Measurements from ENCODE around the gene AMBN.

AMBN gene, protein sequence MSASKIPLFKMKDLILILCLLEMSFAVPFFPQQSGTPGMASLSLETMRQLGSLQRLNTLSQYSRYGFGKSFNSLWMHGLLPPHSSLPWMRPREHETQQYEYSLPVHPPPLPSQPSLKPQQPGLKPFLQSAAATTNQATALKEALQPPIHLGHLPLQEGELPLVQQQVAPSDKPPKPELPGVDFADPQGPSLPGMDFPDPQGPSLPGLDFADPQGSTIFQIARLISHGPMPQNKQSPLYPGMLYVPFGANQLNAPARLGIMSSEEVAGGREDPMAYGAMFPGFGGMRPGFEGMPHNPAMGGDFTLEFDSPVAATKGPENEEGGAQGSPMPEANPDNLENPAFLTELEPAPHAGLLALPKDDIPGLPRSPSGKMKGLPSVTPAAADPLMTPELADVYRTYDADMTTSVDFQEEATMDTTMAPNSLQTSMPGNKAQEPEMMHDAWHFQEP

DNA sequence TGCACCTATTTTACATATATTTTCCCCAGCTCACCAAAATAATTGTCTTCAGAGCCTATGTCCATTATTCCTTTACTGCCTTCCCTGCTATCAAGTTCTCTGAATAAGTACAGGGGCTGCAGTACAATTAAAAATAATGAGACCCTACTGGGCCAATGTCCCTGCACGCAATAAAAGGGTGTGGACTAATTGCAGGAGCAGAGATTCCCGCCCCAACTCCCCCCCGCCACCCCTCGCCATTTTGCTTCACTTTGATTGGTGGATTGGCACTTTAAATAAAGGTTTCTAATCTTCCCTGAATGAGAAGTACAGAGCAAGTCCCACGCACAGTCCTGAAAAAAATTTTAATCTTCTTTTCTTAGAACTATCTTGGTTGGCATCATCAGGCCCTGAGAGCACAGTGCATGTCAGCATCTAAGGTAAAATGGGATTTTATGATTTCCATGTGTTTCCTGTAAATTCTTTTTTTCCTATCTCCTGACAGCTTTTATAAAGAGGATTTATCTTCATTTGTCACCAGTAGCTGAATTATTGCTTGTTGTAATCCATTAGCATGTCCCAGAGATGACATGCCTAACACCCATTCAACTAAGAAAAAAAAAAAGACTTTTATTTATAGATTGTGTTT, at the start of gene AMBN:
TSS of gene AMBN (plus strand) at position 302 of the 628 bp plus-strand sequence. CDS start at position 405, 103 bp downstream.
- DNase-seq, result no peak

DNA sequence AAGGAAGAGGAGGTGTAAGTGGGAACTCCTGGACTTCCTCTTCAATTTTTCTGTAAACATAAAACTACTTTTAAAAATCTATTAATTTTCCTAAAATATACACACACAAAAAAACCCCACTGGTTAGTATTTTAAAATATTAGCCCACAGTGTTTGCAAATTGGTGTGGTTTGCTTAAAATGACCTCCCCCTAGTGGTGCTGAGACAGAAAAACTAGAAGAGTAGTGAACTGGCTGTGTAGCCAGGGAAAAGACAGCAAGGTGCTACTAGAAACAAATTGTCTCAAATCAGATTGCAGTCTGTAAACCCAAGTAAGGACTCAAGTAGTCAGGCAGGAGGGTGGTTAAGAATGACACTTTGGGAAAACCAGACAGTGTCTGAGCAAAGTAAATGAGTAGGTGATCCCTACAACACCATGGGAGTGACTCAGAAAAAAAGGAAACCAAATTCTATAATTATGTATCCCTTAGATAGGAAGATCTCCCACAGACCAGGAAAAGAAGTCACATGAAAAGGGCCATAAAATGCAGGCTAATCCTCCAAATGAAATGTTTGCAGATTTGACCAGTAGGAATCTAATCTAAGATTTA, 47.7 kb upstream of the AMBN start:
- peak; percentile 15 for DNase-seq

- no peak for DNase-seq
Observed at GRCh38 chr4:70556856-70557255, 35.2 kb upstream of the AMBN start.

DNA sequence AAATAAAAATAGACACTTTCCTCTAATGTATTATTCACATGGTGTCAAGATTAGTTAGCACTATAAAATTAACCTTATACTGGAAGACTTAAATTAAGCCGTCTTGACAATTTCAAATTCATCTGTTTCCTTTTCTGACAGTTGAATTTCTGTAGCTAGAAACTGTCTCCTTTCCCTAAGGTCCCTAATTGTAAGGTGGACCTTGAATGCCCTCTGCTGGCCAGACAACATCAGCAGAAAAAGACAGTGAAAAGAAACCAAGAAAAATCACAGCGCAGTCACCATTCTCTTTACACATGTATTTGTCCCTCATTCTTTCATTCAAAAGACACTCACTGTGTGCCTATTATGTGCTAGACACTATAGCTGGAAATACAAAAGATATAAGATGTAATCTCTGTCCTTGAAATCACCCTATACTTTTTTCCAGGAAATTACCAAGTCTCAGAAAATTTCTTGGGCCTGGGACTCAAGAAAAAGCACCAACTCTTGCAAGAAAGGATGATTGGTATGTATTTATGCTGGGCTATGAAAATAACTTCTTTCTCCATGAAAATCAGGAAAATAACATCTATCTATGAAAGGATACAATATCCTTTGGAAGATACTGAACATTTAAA, 32.7 kb upstream of the AMBN start:
- peak; percentile 52 for DNase-seq

DNA sequence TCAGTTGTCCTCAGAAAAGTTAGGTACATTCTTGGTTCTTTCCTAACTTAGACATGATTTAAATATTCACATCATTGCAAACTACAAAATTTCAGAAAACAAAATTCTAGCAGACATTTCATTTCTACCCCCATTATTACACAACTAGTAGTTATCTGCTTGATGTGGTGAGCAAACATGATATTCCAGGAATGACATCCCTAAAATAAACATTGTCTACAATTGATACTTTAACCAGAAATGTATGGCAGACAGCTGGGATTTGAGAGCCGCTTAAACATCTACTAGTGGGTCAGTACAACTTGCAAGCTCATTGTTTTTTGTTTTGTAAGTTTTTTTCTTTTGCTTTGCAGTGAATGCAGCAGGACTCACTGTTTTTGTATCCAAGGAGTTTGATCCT, 32.1 kb upstream of the AMBN start:
- no peak for DNase-seq

GRCh38 chr4:70564033-70564432, 28.0 kb upstream of the AMBN start:
- DNase-seq, result no peak

DNA sequence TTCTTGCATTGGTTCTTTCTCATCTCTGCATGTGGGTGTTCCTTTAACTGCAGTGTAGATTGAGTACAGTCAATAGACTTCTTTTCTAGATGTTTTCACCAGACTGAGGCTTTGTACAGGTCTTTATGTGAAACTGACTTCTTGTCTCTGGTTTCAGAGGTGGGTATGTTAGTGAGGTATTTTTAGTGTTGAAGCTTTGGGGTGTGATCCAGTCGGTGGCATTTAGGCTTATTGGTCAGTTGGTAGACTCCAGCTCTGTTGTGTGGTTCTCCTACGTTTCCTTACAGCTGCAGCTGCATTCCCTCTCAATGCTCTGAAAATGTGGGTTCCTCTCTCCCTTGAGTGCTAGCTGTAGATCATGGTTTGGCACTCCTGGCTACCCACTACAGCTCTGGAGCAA, 21.3 kb upstream of the AMBN start:
- DNase-seq, result no peak

GRCh38 chr4:70571772-70572171, 20.3 kb upstream of the AMBN start:
- no peak for DNase-seq

DNA sequence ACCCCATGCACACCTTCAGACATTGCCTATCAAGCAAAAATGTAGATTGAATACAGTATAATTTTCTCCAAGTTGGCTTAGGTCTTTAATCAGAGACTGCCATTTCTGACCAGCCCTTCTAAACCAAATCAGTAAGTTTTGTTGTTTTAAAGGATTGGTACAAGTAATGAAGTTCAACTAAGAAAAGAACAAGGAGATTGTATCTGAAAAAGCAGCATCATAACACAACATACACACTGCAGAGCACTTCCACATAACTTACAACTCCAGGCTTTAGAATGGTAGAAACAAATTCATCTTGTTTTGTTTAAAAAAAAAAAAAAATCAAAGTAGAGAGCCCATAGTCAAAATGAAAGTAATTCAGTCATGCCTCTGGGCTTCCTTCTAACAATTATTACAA, 16.1 kb upstream of the AMBN start:
- DNase-seq, result no peak

GRCh38 chr4:70577220-70577927, 14.7 kb upstream of the AMBN start:
- no peak for DNase-seq

GRCh38 chr4:70581980-70582379, 10.1 kb upstream of the AMBN start:
- DNase-seq, result no peak

DNA sequence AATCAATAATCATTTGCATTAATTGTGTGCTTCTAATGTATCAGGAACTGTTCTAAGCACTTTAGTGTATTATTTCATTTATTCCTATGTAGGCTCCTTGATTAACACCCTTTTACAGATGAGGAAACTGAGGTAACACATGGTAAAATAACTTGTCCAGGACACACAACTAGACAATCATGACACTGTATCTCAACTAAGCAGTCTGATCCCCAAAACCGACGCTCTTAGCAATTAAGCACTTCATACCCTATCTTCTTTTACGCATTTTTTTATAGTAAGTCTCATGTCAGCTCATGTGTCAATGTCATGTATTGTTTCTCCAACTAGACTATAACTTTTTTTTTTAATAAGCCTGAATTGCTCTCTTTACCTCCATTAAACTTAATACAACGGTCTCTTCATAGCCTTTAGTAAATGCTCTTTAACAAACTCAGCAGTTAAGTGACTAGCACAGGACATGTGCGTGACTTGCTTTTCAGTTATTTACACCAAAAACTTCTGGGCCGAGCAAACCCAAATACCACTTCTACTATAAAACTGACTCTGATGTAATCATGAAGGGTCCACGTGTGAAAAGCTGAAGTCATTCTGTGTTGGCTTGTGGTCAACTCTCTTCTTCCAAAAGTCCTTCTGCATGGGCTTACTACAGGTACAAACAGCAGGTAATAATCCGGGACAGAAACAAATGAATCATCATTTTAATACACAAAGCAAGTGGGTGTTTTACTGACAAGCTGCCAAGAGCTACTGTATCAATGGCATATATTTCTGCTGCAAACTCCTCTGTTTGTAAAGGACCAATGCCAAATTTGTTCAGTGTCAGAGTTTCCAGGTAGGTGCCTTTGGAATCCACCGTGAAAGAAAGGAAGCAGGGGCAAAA, 7.9 kb upstream of the AMBN start:
- no peak for DNase-seq

- no peak for DNase-seq
Observed at GRCh38 chr4:70586841-70587240, 5.2 kb upstream of the AMBN start.

DNA sequence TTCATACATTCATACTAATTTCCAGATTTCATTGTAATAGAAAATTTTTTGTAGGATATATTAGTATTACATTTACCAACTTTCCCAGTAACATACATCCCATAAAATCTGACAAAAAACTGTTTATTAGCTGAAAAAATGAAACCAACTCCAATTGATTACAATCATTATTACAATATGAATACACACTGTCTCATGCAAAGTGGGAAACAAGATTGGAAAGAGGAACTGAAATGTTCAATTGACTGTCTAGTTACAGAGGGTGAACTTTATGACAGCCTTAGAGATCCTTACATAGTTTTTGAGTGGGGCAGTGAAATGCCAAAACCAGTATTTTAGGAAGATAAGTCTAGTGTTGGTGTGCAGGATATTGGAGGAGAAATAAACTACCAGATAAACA, 2.3 kb upstream of the AMBN start:
- no peak for DNase-seq

GRCh38 chr4:70594196-70594595, 2.1 kb downstream of the AMBN start:
- no peak for DNase-seq

DNA sequence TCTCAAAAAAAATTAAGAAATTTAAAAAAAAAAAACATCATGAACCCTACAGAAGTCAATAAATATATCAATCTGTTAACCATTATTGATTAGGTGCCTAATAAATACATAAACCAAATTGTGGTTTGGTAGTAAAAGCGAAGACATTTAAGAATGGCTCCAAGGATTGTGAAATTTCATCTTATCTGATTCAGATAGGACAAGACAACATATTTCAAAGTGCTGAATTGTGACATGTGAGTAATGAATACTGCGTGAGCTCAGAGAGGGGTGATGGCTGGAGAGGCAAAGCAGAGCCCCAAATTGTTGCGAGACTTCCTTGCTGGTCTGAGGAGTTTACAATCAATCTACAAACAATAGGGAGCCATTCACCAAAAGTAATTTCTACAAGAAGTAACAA, 8.2 kb downstream of the AMBN start:
- no peak for DNase-seq

DNA sequence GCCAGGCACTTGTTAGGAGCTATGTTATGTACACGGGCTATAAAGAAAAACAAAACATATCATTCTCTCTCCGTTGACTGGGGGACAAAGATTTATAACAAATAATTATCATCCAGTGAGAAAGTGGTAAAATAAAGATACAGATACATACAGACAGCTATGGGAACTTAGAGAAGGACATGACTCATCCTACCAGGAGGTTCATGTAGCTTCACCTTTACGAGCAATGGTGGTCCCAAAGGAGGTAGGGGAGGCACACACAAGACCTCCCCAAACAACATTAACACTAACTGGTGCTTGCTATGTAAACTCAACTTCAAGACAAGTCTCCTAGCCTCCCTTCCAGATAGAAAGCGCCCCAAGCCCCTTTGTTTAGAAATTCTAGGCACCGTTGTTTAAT, 8.9 kb downstream of the AMBN start:
- no peak for DNase-seq

DNA sequence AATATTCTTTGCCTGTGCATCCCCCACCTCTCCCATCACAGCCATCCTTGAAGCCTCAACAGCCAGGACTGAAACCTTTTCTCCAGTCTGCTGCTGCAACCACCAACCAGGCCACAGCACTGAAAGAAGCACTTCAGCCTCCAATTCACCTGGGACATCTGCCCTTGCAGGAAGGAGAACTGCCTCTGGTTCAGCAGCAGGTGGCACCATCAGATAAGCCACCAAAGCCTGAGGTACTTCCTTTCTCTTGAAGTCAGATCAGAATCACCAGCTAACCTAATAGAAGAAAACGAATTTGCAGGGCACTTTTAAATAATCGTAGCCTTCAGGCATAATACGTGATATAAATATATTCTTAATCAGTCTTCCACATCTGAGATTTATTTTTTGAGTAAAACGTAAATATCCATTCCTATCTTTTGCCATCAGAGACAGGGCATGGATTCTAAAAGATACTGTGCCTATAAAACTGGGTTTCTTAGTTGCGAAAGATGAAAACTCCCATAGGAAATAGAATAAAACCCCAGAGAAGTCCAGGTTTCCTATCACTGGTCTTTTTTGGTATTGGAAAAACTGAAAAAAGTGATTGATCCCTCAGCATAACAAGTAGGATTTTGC, 9.5 kb downstream of the AMBN start:
- DNase-seq, result peak; percentile 73

DNA sequence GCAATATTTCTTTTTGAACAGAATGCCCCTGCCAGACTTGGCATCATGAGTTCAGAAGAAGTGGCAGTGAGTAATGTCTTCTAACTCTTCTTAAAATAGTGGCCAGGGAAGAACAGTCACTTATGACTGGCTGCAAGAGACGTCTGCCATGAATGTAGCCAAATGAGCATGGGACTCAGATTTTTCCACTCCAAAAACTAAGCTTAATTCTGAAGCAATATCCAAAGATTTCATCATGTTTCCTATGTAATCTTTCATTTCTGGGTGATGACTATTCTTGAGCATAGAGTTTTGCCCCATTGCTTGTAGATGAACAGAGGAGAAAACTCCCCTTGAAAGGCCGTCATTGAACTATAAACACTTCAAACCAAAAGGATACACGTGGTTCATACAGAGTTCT, 11.8 kb downstream of the AMBN start:
- DNase-seq, result no peak

DNA sequence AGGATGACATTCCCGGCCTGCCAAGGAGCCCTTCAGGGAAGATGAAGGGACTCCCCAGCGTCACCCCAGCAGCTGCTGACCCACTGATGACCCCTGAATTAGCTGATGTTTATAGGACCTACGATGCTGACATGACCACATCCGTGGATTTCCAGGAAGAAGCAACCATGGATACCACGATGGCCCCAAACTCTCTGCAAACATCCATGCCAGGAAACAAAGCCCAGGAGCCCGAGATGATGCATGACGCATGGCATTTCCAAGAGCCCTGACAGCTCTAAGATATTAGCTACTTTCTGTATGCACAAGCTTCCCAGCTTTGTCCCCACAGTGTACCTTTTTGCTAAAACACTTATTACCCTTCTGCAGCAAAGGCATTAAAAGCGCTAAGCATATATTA, 14.4 kb downstream of the AMBN start:
- DNase-seq, result no peak

- no peak for DNase-seq
Observed at GRCh38 chr4:70607334-70607853, 15.3 kb downstream of the AMBN start.
